HCT116 (cell line): ENCODE results near the gene HOXA11. TPM values are rescaled to one million over a fixed set of nuclear protein-coding genes. Genes with fewer than 3 reads are reported as not detected.
A peak's percentile ranks its signal among the peaks of the same experiment; 100 is the strongest.

Source experiments
- ATAC-seq: fragments of 200-7000 bp; cut with Tn5 transposase; 2 replicates; pipeline ENCODE4 v1.9.1; 2020; ENCODE audit warnings: mild to moderate bottlenecking, moderate library complexity
- BruUV-seq: library from RNA; stranded (reverse); fragments of 400-500 nt; replicated peaks from 2 replicates; lab custom pipeline; 2021; lab: Mats Ljungman, UMichigan
- CTCF ChIA-PET: fragments of 300-600 bp; sonication (Branson Sonifier 250); formaldehyde crosslinking; loops from one replicate; lab custom pipeline; 2021; ENCODE audit warnings: antibody characterized with exemption; lab: Charles Lee
- POLR2A ChIA-PET: fragments of 300-600, 350-600 bp; sonication (Branson Sonifier 250); formaldehyde crosslinking; loops from one replicate; lab custom pipeline; 2021; ENCODE audit warnings: antibody characterized with exemption; lab: Charles Lee
- RAD21 ChIA-PET, 2 experiments: fragments of 300-600 bp; sonication (Branson Sonifier 250); formaldehyde crosslinking; loops; one replicate each; lab custom pipeline; 2023; ENCODE audit warnings: low total read pairs in 2 of 2; ENCODE audit not compliant: uncharacterized antibody in 2 of 2, unreplicated experiment in 2 of 2, low non-redundant PET in 1 of 2; lab: Charles Lee
- DNase-seq: peaks from one replicate; pipeline ENCODE4 v3.0.0-alpha.2; 2010; ENCODE audit warnings: low read depth, low spot score
- H2AFZ ChIP-seq: fragments of 200-600 bp; shearing (Covaris generic), sonication (generic); 2 replicates; pipeline ENCODE4 v1.6.1; 2017; ENCODE audit warnings: low read depth, mixed run types, mixed read lengths, antibody characterized with exemption, low read length; ENCODE audit not compliant: poor library complexity, severe bottlenecking
- H3K27ac ChIP-seq: 2 replicates; pipeline ENCODE4 v1.5.1; 2012; ENCODE audit warnings: low read depth, low read length
- H3K27me3 ChIP-seq: fragments of 200-600 bp; sonication (generic); 2 replicates; pipeline ENCODE4 v1.6.1; 2016; ENCODE audit warnings: mixed run types, low read length, mixed read lengths; ENCODE audit not compliant: insufficient read depth
- H3K36me3 ChIP-seq, 2 experiments: fragments of 200-500 bp in 1 of 2; fragments of 200-600 bp in 1 of 2; sonication (Bioruptor generic) in 1 of 2; sonication (generic) in 1 of 2; 2 replicates each; pipeline versions ENCODE4 v1.5.1 to v1.6.1; 2014 to 2016; ENCODE audit warnings: low read length in 2 of 2, inconsistent platforms in 1 of 2, mixed read lengths in 1 of 2, mixed run types in 1 of 2; ENCODE audit not compliant: insufficient read depth in 2 of 2, control insufficient read depth in 1 of 2
- H3K4me1 ChIP-seq, 2 experiments: fragments of 200-600 bp in 1 of 2; sonication (generic) in 1 of 2; 2 replicates each; pipeline versions ENCODE4 v1.5.1 to v1.6.1; 2012 to 2017; ENCODE audit warnings: low read length in 2 of 2, inconsistent platforms in 1 of 2, mild to moderate bottlenecking in 1 of 2, mixed read lengths in 1 of 2, mixed run types in 1 of 2, moderate library complexity in 1 of 2; ENCODE audit not compliant: insufficient read depth in 2 of 2, control insufficient read depth in 1 of 2
- H3K4me2 ChIP-seq: fragments of 200-600 bp; sonication (generic); 2 replicates; pipeline ENCODE4 v1.6.1; 2017; ENCODE audit warnings: mixed run types, low read length, mixed read lengths
- H3K4me3 ChIP-seq, 2 experiments: fragments of 200-600 bp in 1 of 2; sonication (generic) in 1 of 2; replicated peaks in 1 of 2; 2 replicates each; pipeline ENCODE4 v1.5.1; 2011 to 2016; ENCODE audit warnings: low read length in 2 of 2, control low read depth in 1 of 2, low read depth in 1 of 2, mild to moderate bottlenecking in 1 of 2, mixed read lengths in 1 of 2, mixed run types in 1 of 2
- H3K79me2 ChIP-seq: fragments of 200-600 bp; sonication (generic); 2 replicates; pipeline ENCODE4 v1.6.1; 2017; ENCODE audit warnings: mild to moderate bottlenecking, mixed run types, low read length, moderate library complexity, mixed read lengths; ENCODE audit not compliant: insufficient read depth
- H3K9ac ChIP-seq: fragments of 200-600 bp; sonication (generic); 2 replicates; pipeline ENCODE4 v1.6.1; 2016; ENCODE audit warnings: low read length, mixed read lengths
- H3K9me2 ChIP-seq: fragments of 200-600 bp; sonication (generic), shearing (Covaris generic); 2 replicates; pipeline ENCODE4 v1.6.1; 2017; ENCODE audit warnings: mixed run types, mild to moderate bottlenecking, moderate library complexity; ENCODE audit not compliant: insufficient read depth
- H3K9me3 ChIP-seq, 2 experiments: fragments of 200-500 bp in 1 of 2; fragments of 200-600 bp in 1 of 2; sonication (Bioruptor generic) in 1 of 2; sonication (generic) in 1 of 2; 2 replicates each; pipeline ENCODE4 v1.6.1; 2014 to 2017; ENCODE audit warnings: low read length in 2 of 2, mixed read lengths in 2 of 2, inconsistent platforms in 1 of 2, low read depth in 1 of 2, mild to moderate bottlenecking in 1 of 2, mixed run types in 1 of 2, moderate library complexity in 1 of 2; ENCODE audit not compliant: control insufficient read depth in 1 of 2, insufficient read depth in 1 of 2
- H4K20me1 ChIP-seq: fragments of 200-600 bp; sonication (generic), shearing (Covaris generic); 2 replicates; pipeline ENCODE4 v1.6.1; 2017; ENCODE audit warnings: mixed run types, mild to moderate bottlenecking, moderate library complexity; ENCODE audit not compliant: insufficient read depth
- CTCF ChIP-seq, 3 experiments: fragments of 200-600 bp in 1 of 3; sonication (generic) in 1 of 3; IDR thresholded peaks in 2 of 3; conservative IDR thresholded peaks in 1 of 3; 2 replicates each; pipeline ENCODE4 v1.5.1; 2012 to 2017; ENCODE audit warnings: low read depth in 2 of 3, low read length in 2 of 3, antibody characterized with exemption in 1 of 3, borderline replicate concordance in 1 of 3, control low read depth in 1 of 3, mild to moderate bottlenecking in 1 of 3, mixed read lengths in 1 of 3, mixed run types in 1 of 3, moderate library complexity in 1 of 3; ENCODE audit not compliant: insufficient read depth in 1 of 3
- EZH2 ChIP-seq: fragments of 200-600 bp; sonication (generic); IDR thresholded peaks from 2 replicates; pipeline ENCODE4 v1.6.1; 2017; ENCODE audit warnings: antibody characterized with exemption, mixed run types
- SRF ChIP-seq: IDR thresholded peaks from 2 replicates; pipeline ENCODE4 v1.6.1; 2012; ENCODE audit warnings: low read depth
- YY1 ChIP-seq: IDR thresholded peaks from 2 replicates; pipeline ENCODE4 v1.6.1; 2011; ENCODE audit warnings: low read length, low read depth, moderate library complexity, mild to moderate bottlenecking; ENCODE audit not compliant: insufficient replicate concordance; ENCODE audit errors: extremely low read depth
- ZNF274 ChIP-seq: fragments of 200-500 bp; sonication (Bioruptor generic); IDR thresholded peaks from 2 replicates; pipeline ENCODE4 v1.6.1; 2014; ENCODE audit warnings: mild to moderate bottlenecking, low read depth, low read length, inconsistent platforms
- intact Hi-C: fragments of 100-400 bp; cut with micrococcal nuclease; formaldehyde crosslinking; loops from 2 replicates; pipeline ENCODE4 v1.10.0; 2022
- total RNA-seq: library from RNA; stranded (reverse); gene quantifications from one replicate; pipeline ENCODE4 v1.2.1, GENCODE V29; 2021; ENCODE audit not compliant: unreplicated experiment

HOXA11 gene
- total RNA-seq, 1 experiment from 2014 or later = 6.8 TPM

- TF ChIP-seq CTCF (IDR thresholded peaks at IDR 0.05 in 2 of 3, conservative IDR thresholded peaks at IDR 0.05 in 1 of 3; ENCODE audit: borderline replicate concordance in 1 of 3, insufficient read depth in 1 of 3, low read depth in 2 of 3, low read length in 2 of 3) (peak in 1 of 3 experiments; percentile 59; a peak in 2 of 6 replicates), EZH2 (no peak)
These were observed 41.7 kb downstream of the HOXA11 start, which contains the start of gene HOXA5 (continued) for GRCh38 chr7:27143023-27143949.

GRCh38 chr7:27142580-27143022 is 42.4 kb downstream of the HOXA11 start:
- intact Hi-C loops = no loop called here
- ATAC-seq = no peak

More at GRCh38 chr7:27142580-27143022, 42.4 kb downstream of the HOXA11 start:
- CTCF ChIA-PET = no interaction called here
- Histone ChIP-seq H4K20me1 (no peaks in the 10 kb centered on the region), H3K9ac (no peak overlapping the region), H2AFZ (no peak overlapping the region), H3K4me2 (no peak overlapping the region), H3K4me1 (peaks cover 6 to 14% of the 10 kb centered on the region in 2 experiments; a peak in 3 of 4 replicates), H3K36me3 (peaks cover 8 to 12% of the 10 kb centered on the region in 2 experiments; a peak in 3 of 4 replicates), H3K79me2 (peaks cover 7% of the 10 kb centered on the region; the same call in 1 of the 2 replicates)
- no TSS peak for BruUV-seq
- POLR2A ChIA-PET = no interaction called here
- no peak for DNase-seq
- RAD21 ChIA-PET = no interaction called here
- no peak for TF ChIP-seq ZNF274
- no peak for TF ChIP-seq YY1
- no peak for TF ChIP-seq SRF
- TF ChIP-seq, all 23 proteins: peak for 0
- H3K9me2 ChIP-seq = no peaks in the 10 kb centered on the region
- H3K9me3 ChIP-seq = no peaks in the 10 kb centered on the region
- H3K4me3 ChIP-seq = no peak overlapping the region
- no peaks in the 10 kb centered on the region for H3K27me3 ChIP-seq
- no peak overlapping the region for H3K27ac ChIP-seq
